GM18505 (cell line): ENCODE results near the gene OR6C68.
"Not testable (repeated sequence)": the region's sequence is repeated elsewhere in the genome, so short reads cannot be mapped to it uniquely, and the experiment has no call there.

Source experiments
- ATAC-seq: cut with Tn5 transposase; IDR thresholded peaks from one replicate; pipeline ENCODE4 v1.9.1; 2021; ENCODE audit not compliant: unreplicated experiment
- POLR2A ChIP-seq: IDR thresholded peaks from 4 replicates; pipeline ENCODE4 v1.6.1; 2011; ENCODE audit warnings: borderline replicate concordance; ENCODE audit not compliant: insufficient read depth, insufficient read length; ENCODE audit errors: extremely low read depth

The OR6C68 gene

GRCh38 chr12:55492078-55492477, at the start of gene OR6C68:
Gene OR6C68, plus strand, starts transcription at chr12:55492378. Its CDS starts 0 bp downstream, at chr12:55492378.
- TF ChIP-seq POLR2A: no peak
- ATAC-seq: no peak

- TF ChIP-seq POLR2A: no peak
- ATAC-seq: no peak
These were observed 48.4 kb upstream of the OR6C68 start, which contains the start of gene OR6C2 for GRCh38 chr12:55443776-55444175. Gene OR6C2, plus strand, starts transcription at chr12:55444076. Its CDS starts 8,138 bp downstream, at chr12:55452214.

GRCh38 chr12:55445357-55445756, 46.8 kb upstream of the OR6C68 start:
- no peak for TF ChIP-seq POLR2A
- no peak for ATAC-seq

- TF ChIP-seq POLR2A: no peak
- ATAC-seq: no peak
These were observed 45.9 kb upstream of the OR6C68 start for GRCh38 chr12:55446326-55446725.

- ATAC-seq: no peak
- TF ChIP-seq POLR2A: no peak
These were observed 43.4 kb upstream of the OR6C68 start for GRCh38 chr12:55448825-55449224.

- not testable (repeated sequence) for ATAC-seq
These were observed 27.3 kb upstream of the OR6C68 start for GRCh38 chr12:55464926-55465325.

- ATAC-seq: peak; percentile 93
- TF ChIP-seq POLR2A: no peak
These were observed 24.3 kb upstream of the OR6C68 start for GRCh38 chr12:55467836-55468235.

- no peak for TF ChIP-seq POLR2A
- ATAC-seq: no peak
These were observed 22.9 kb upstream of the OR6C68 start for GRCh38 chr12:55469291-55469690.

- no peak for ATAC-seq
- no peak for TF ChIP-seq POLR2A
These were observed 21.9 kb upstream of the OR6C68 start, which contains the start of gene OR6C70 for GRCh38 chr12:55470088-55470829. Gene OR6C70, minus strand, starts transcription at chr12:55470138. Its CDS starts 0 bp downstream, at chr12:55470138.

- no peak for TF ChIP-seq POLR2A
- ATAC-seq: no peak
These were observed 19.9 kb upstream of the OR6C68 start for GRCh38 chr12:55472264-55472663.

GRCh38 chr12:55479136-55479535, 13.0 kb upstream of the OR6C68 start:
- ATAC-seq: not testable (repeated sequence)

- ATAC-seq: not testable (repeated sequence)
These were observed 7.9 kb upstream of the OR6C68 start for GRCh38 chr12:55484284-55484683.

GRCh38 chr12:55495490-55495889, 3.3 kb downstream of the OR6C68 start:
- no peak for ATAC-seq
- no peak for TF ChIP-seq POLR2A

GRCh38 chr12:55499231-55499630, 7.1 kb downstream of the OR6C68 start:
- no peak for TF ChIP-seq POLR2A
- ATAC-seq: no peak

GRCh38 chr12:55499810-55500252, 7.7 kb downstream of the OR6C68 start:
- no peak for TF ChIP-seq POLR2A

GRCh38 chr12:55501601-55502000, 9.4 kb downstream of the OR6C68 start:
- no peak for TF ChIP-seq POLR2A
- no peak for ATAC-seq

More at GRCh38 chr12:55499810-55500252, 7.7 kb downstream of the OR6C68 start:
- ATAC-seq: no peak
